Measurements from ENCODE around the gene THSD1. TPM values are rescaled to one million over a fixed set of nuclear protein-coding genes. Genes with fewer than 3 reads are reported as not detected.
"Not testable (repeated sequence)": the region's sequence is repeated elsewhere in the genome, so short reads cannot be mapped to it uniquely, and the experiment has no call there.

Gene THSD1
- total RNA-seq, 1 experiment from 2014 or later = 11.3 TPM

DNA sequence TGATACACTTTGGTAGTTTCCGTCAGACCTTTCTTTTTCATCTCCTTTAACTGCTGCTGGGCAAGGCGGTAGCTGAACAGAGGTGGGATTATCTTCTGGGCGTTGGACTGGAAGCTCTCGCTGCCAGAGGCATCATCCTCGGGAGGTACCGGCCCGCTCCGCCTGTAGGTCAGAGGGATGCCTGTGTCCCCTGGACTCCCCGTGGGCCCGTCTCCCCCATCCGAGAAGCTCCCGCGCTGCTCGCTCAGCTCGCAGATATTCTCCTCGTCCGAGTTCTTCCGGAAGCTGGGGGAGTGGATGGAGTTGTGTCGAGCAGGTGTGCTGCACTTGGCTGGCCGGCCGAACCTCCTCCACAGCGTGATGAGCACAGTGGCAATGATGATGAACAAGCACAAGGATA is 27.7 kb downstream of the THSD1 start:
- DNase-seq = no peak
- Histone ChIP-seq H3K36me3 (peaks cover 8% of the 10 kb centered on the region), H3K27me3 (no peaks in the 10 kb centered on the region), H3K9me3 (no peaks in the 10 kb centered on the region), H3K4me3 (no peak overlapping the region)

DNA sequence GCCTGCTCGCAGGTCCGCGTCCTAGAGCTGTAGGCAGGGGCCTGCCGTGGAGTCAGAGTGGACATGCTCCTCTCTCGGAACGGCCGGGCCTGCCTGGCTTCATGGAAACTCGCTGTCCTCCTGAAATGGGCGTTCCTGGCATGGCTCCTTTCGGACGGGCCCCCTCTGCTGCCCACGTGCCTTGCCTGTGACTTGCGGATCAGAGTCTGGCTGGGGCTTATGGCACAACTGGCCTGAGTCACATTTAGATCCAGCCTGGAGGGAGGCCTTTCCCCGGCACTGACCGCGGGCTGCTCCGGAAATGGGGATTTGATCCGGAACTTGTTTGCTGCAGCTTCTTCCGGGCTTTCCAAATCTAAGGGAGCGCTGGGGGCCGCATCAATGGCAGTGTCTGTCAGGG is 28.1 kb downstream of the THSD1 start:
- no peaks in the 10 kb centered on the region for H3K27me3 ChIP-seq
- DNase-seq = no peak
- H3K9me3 ChIP-seq = no peaks in the 10 kb centered on the region
- H3K36me3 ChIP-seq = peaks cover 8% of the 10 kb centered on the region
- H3K4me3 ChIP-seq = no peak overlapping the region

- H3K9me3 ChIP-seq = no peaks in the 10 kb centered on the region
- H3K27me3 ChIP-seq = no peaks in the 10 kb centered on the region
- DNase-seq = no peak
- peaks cover 8% of the 10 kb centered on the region for H3K36me3 ChIP-seq
- no peak overlapping the region for H3K4me3 ChIP-seq
These were observed 31.0 kb downstream of the THSD1 start for GRCh38 chr13:52374873-52375411.

- no peak overlapping the region for H3K4me3 ChIP-seq
- no peak for DNase-seq
- no peaks in the 10 kb centered on the region for H3K27me3 ChIP-seq
- H3K36me3 ChIP-seq = peaks cover 8% of the 10 kb centered on the region
- H3K9me3 ChIP-seq = no peaks in the 10 kb centered on the region
These were observed 31.6 kb downstream of the THSD1 start for GRCh38 chr13:52374389-52374788.

GRCh38 chr13:52373277-52373676 is 32.7 kb downstream of the THSD1 start:
- H3K4me3 ChIP-seq, DNase-seq, H3K27me3 ChIP-seq, H3K36me3 ChIP-seq, H3K9me3 ChIP-seq: not testable (repeated sequence)

DNA sequence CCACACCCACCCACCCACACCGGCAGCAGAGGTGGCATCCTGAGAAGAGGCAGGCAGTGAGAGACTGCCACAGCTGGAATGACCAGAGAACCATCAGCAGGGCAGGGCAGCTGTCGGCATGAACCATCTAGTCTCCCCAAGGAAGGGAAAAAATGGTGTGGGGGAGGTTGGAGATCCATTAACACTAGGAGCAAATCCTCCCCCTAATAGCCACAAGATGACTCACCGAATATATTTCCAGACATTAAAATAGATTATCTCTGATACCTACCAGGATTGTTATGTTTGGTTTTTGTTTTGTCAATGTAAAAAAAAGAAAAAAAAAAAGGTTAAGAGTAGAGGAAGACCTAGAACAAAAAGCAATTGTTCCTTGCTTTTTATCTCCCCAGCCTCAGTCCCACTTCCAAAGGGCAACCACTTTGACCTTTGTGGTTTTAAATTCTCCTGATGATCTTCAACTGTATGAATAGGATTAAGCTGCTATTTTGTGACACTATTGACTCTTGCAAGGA is 34.2 kb downstream of the THSD1 start:
- Histone ChIP-seq H3K36me3 (no peaks in the 10 kb centered on the region), H3K4me3 (no peak overlapping the region), H3K27me3 (no peaks in the 10 kb centered on the region), H3K9me3 (no peaks in the 10 kb centered on the region)
- peak; percentile 29 for DNase-seq

DNA sequence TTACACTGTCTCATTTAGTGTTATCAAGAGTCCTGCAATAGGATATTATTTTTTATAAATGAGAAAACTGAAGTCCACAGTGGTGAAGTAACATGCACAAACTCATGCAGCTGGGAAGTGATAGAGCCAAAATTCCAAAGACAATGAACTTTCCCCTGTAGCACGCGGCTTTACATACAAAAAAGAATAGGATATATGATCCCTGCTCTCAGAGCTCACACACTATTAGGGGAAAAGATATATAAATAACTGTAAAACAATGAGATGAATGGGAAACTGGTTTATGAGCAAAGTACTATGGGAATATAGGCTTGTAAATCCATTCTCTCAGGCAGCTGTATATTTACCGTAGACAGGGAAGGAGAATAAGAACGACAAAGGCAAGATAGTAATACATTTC is 39.7 kb downstream of the THSD1 start:
- H3K4me3 ChIP-seq = no peak overlapping the region
- no peaks in the 10 kb centered on the region for H3K36me3 ChIP-seq
- no peak for DNase-seq
- H3K27me3 ChIP-seq = no peaks in the 10 kb centered on the region
- H3K9me3 ChIP-seq = no peaks in the 10 kb centered on the region

DNA sequence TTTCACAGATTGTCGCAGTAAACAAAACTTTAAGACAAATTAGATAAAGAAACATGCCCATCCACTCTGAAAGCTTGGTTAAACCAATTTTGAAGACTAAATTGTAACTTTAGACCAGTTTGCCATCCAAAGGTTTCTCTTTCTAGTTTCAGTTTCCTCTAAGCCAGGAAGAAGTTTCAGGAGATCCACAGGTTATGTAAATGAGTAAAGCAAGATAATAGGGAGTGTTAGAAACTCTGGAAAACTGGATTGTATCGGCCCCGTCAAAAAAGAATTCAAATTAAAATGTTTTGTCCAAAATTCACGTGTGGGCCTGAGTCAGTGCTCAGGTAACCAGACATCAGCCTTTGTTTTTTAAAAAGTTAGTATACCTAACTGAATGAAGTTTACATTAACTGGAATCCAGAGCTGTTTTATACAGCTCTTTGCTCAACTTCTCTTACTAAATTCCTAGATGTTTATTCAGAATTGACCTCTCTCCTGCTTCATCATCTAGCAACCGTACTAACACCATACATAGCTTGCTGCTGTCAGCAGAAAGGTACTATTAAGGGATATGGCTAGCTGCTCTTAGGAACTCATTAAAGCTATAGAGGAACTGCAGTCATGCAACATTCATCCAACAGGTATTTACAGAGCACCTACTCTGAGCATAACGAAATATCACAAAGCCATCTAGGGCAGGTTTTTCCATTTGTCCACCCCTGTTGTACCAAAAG is 43.6 kb downstream of the THSD1 start:
- H3K9me3 ChIP-seq, H3K27me3 ChIP-seq, DNase-seq, H3K4me3 ChIP-seq, H3K36me3 ChIP-seq: not testable (repeated sequence)

GRCh38 chr13:52361225-52361624 is 44.7 kb downstream of the THSD1 start:
- Histone ChIP-seq H3K27me3 (no peaks in the 10 kb centered on the region), H3K36me3 (no peaks in the 10 kb centered on the region), H3K4me3 (no peak overlapping the region), H3K9me3 (no peaks in the 10 kb centered on the region)
- DNase-seq = no peak

GRCh38 chr13:52359534-52359933 is 46.4 kb downstream of the THSD1 start:
- DNase-seq = no peak
- Histone ChIP-seq H3K9me3 (no peaks in the 10 kb centered on the region), H3K36me3 (no peaks in the 10 kb centered on the region), H3K4me3 (no peak overlapping the region), H3K27me3 (no peaks in the 10 kb centered on the region)

- H3K36me3 ChIP-seq = no peaks in the 10 kb centered on the region
- H3K4me3 ChIP-seq = no peak overlapping the region
- peak; percentile 45 for DNase-seq
- H3K27me3 ChIP-seq = no peaks in the 10 kb centered on the region
- no peaks in the 10 kb centered on the region for H3K9me3 ChIP-seq
These were observed 49.6 kb downstream of the THSD1 start for GRCh38 chr13:52356327-52356726.

DNA sequence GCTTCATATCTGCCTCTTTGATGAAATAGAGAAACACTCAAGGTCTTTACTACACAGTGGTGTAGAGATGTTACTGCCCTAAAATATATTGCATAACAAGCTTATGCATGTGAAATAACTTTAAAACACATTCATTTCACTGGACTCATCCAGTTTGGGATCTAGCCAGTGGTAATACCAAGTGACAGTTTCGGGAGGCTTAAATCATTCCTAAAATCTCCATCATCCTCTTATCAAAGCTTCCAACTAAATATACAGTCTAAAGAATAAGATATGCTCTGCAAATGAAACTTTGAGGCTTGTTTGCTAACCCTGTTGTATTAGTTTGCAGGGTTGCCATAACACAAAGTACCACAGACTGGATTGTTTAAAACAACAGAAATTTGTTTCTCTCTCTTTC is 52.8 kb downstream of the THSD1 start:
- no peaks in the 10 kb centered on the region for H3K9me3 ChIP-seq
- H3K36me3 ChIP-seq = no peaks in the 10 kb centered on the region
- no peak for DNase-seq
- H3K4me3 ChIP-seq = no peak overlapping the region
- H3K27me3 ChIP-seq = no peaks in the 10 kb centered on the region

DNA sequence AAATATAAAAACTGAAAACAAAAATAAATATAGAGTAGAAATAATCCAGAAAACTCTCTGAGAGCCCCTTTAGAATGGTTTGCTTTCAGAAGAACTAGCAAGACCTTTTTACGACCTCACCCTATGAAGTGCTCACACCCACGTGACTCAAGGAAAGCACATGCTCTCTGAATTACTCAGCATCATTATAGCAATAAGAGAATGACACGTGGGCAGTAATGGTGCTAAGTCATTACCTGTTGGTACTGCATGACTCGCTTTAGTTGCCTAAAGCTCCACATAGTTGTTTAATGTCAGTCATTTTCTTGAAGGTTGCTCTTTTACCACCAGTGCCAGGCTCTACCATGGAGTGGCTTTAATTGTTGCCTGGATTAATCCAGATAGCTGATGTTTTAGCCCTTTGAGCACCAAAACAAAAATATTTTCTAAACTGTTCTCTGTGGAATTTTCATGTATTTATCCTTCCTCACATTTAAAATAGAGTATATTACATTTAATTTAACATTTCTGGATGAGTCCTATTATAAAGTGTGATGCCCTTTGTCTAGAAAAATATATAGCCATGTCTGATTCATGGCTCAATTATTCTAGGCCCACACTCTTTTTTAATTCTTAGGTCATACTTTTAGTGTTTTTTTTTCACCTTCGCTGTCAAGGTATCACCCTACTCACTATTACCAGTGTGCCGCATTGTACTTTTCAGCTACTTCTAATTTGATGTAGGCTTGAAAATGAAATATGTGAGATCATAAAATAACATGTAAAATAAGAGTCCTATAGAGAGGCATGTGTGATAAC is 56.8 kb downstream of the THSD1 start:
- DNase-seq = peak; percentile 76
- Histone ChIP-seq H3K9me3 (peaks cover 2% of the 10 kb centered on the region; the same call in 1 of the 2 replicates), H3K36me3 (no peaks in the 10 kb centered on the region), H3K27me3 (no peaks in the 10 kb centered on the region), H3K4me3 (no peak overlapping the region)

DNA sequence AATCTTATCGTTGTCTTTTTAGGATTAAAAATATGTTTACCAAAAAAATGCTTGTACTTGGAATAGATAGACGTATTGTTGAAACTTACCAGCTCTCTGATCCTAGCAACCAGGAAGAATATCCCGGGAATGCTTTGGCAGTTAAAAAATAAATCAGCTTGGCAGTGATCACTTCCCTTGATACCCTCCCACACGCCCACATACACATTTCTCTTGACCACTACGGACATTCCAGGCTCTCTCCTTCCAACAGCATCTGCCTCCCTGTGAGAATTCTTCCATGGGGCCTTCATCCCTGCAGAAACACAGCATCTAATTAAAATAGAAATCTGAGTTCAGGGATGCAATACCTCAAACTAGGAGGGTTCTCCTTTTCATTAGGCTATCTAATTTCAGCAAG is 57.9 kb downstream of the THSD1 start:
- Histone ChIP-seq H3K4me3 (no peak overlapping the region), H3K36me3 (no peaks in the 10 kb centered on the region), H3K9me3 (peaks cover 2% of the 10 kb centered on the region; the same call in 1 of the 2 replicates), H3K27me3 (no peaks in the 10 kb centered on the region)
- peak; percentile 77 for DNase-seq

- Histone ChIP-seq H3K9me3 (peaks cover 2% of the 10 kb centered on the region; the same call in 1 of the 2 replicates), H3K36me3 (no peaks in the 10 kb centered on the region), H3K4me3 (no peak overlapping the region), H3K27me3 (no peaks in the 10 kb centered on the region)
- no peak for DNase-seq
These were observed 60.2 kb downstream of the THSD1 start for GRCh38 chr13:52345631-52346251.

DNA sequence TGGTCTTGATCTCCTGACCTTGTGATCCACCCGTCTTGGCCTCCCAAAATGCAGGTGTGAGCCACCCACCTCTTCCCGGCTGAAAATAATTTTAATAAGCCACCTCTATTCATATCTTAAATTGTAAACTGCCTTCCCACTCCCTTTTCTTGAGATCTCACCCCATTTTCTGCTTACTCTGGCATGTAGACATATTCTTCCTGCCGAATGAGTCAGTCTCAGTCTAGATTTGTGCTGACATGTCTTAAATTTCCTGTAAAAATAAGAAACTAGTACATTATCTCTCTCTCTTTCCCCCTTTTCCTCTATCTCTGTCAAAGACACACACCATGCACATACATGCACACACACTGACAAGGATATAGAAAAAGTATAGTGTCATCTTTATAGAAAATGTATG is 60.9 kb downstream of the THSD1 start:
- no peak for DNase-seq
- peaks cover 2% of the 10 kb centered on the region; the same call in 1 of the 2 replicates for H3K9me3 ChIP-seq
- H3K27me3 ChIP-seq = no peaks in the 10 kb centered on the region
- no peak overlapping the region for H3K4me3 ChIP-seq
- H3K36me3 ChIP-seq = no peaks in the 10 kb centered on the region

- Histone ChIP-seq H3K27me3 (no peaks in the 10 kb centered on the region), H3K36me3 (no peaks in the 10 kb centered on the region), H3K9me3 (peaks cover 2% of the 10 kb centered on the region; the same call in 1 of the 2 replicates), H3K4me3 (no peak overlapping the region)
- no peak for DNase-seq
These were observed 61.9 kb downstream of the THSD1 start for GRCh38 chr13:52344108-52344507.

Measured in MG63 (cell line).